ENCODE results near the gene CCDC61.

The CCDC61 gene

GRCh38 chr19:45967246-45967645 lies 28.0 kb upstream of the CCDC61 start:
- no peak overlapping the region for H3K9ac ChIP-seq
- H3K79me2 ChIP-seq, result no peaks in the 10 kb centered on the region
- no peak for TF ChIP-seq CTCF (IDR thresholded peaks at IDR 0.05)
- H3K4me2 ChIP-seq (ENCODE audit: low read length), result no peak overlapping the region
- peaks cover 1% of the 10 kb centered on the region for H3K4me1 ChIP-seq
- no peaks in the 10 kb centered on the region for H3K36me3 ChIP-seq (ENCODE audit: control insufficient read depth, insufficient read depth, low read length)
- no peaks in the 10 kb centered on the region for H3K9me3 ChIP-seq (ENCODE audit: control insufficient read depth, low read length)
- H3K27me3 ChIP-seq (ENCODE audit: control insufficient read depth, insufficient read depth, low read length), result no peaks in the 10 kb centered on the region
- H3K27ac ChIP-seq, result no peak overlapping the region
- no peak overlapping the region for H2AFZ ChIP-seq
- H3K4me3 ChIP-seq (ENCODE audit: low read depth, low read length), result no peak overlapping the region

DNA sequence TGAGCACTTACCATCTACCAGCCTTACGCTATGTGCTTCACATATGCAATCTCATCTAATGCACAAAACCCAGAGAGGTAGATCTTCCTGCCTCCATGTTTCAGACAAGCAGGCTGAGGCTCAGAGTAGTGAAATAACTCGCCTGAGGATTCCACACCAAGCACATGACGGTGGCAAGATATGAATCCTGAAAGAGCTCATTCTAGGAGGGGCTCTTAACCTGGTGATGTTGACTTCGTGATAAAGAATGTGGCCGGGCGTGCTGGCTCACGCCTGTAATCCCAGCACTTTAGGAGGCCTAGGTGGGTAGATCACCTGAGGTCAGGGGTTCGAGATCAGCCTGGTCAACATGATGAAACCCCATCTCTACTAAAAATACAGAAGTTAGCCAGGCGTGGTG lies 26.6 kb upstream of the CCDC61 start:
- H3K4me2 ChIP-seq (ENCODE audit: low read length), result no peak overlapping the region
- no peaks in the 10 kb centered on the region for H3K36me3 ChIP-seq (ENCODE audit: control insufficient read depth, insufficient read depth, low read length)
- H3K27me3 ChIP-seq (ENCODE audit: control insufficient read depth, insufficient read depth, low read length), result no peaks in the 10 kb centered on the region
- H3K9me3 ChIP-seq (ENCODE audit: control insufficient read depth, low read length), result no peaks in the 10 kb centered on the region
- peaks cover 5% of the 10 kb centered on the region for H3K4me1 ChIP-seq
- no peak for TF ChIP-seq CTCF (IDR thresholded peaks at IDR 0.05)
- no peak overlapping the region for H3K9ac ChIP-seq
- H2AFZ ChIP-seq, result no peak overlapping the region
- no peaks in the 10 kb centered on the region for H3K79me2 ChIP-seq
- H3K4me3 ChIP-seq (ENCODE audit: low read depth, low read length), result no peak overlapping the region
- H3K27ac ChIP-seq, result no peak overlapping the region

DNA sequence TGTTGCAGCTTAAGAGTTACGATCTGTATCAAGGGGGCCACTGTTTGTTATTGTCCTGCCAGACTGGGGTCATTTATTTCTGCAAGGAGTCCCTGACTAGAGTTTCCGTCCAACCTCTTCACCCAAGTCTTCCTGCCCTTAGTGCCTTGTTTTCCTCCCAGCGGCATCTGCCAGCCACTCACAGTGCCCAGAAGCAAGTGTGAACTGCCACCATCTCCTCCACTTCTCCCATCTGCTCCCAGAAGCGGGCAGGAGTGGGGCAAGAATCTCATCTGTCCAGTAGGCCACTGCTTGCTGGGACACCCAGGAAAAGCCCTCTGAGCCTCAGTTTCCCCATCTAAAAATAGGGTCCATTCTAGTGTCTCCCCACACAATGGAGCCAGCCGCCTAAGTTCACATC lies 25.6 kb upstream of the CCDC61 start:
- Histone ChIP-seq H3K4me2 (ENCODE audit: low read length) (no peak overlapping the region), H3K36me3 (ENCODE audit: control insufficient read depth, insufficient read depth, low read length) (no peaks in the 10 kb centered on the region), H3K27ac (no peak overlapping the region), H2AFZ (no peak overlapping the region), H3K9ac (no peak overlapping the region), H3K9me3 (ENCODE audit: control insufficient read depth, low read length) (no peaks in the 10 kb centered on the region), H3K27me3 (ENCODE audit: control insufficient read depth, insufficient read depth, low read length) (no peaks in the 10 kb centered on the region), H3K4me3 (ENCODE audit: low read depth, low read length) (no peak overlapping the region), H3K4me1 (peaks cover 5% of the 10 kb centered on the region), H3K79me2 (no peaks in the 10 kb centered on the region)
- no peak for TF ChIP-seq CTCF (IDR thresholded peaks at IDR 0.05)

GRCh38 chr19:45971260-45971902 lies 23.9 kb upstream of the CCDC61 start:
- no peak overlapping the region for H3K4me3 ChIP-seq (ENCODE audit: low read depth, low read length)
- no peak for TF ChIP-seq CTCF (IDR thresholded peaks at IDR 0.05)

More at GRCh38 chr19:45971260-45971902, 23.9 kb upstream of the CCDC61 start:
- Histone ChIP-seq H3K9me3 (ENCODE audit: control insufficient read depth, low read length) (no peaks in the 10 kb centered on the region), H3K9ac (no peak overlapping the region), H3K4me1 (peaks cover 5% of the 10 kb centered on the region), H3K79me2 (no peaks in the 10 kb centered on the region), H3K27me3 (ENCODE audit: control insufficient read depth, insufficient read depth, low read length) (no peaks in the 10 kb centered on the region), H2AFZ (no peak overlapping the region), H3K4me2 (ENCODE audit: low read length) (no peak overlapping the region), H3K27ac (peak overlapping the region; percentile 51), H3K36me3 (ENCODE audit: control insufficient read depth, insufficient read depth, low read length) (no peaks in the 10 kb centered on the region)
